ENCODE measurements around the gene UBXN6.
A peak's percentile ranks its signal among the peaks of the same experiment; 100 is the strongest.

UBXN6 gene

DNA sequence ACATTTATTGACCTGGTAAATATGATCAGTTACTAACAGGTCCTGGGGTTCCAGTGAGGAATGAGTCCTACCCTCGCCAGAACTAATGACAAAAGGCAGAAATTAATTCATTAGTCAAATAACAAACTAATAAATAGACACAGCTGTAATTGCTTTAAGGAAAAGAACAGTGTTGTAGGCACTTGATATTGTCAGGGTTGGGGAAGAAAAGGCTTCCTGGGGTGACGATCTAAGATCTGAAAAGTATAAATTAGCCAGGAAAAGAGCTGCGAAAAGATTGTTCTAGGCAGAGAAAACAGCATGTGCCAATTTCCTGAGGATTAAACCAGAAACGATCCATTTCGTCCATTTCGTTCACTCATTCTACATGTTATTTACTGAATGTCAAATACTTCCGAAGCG, 55.8 kb downstream of the UBXN6 start:
- peak overlapping the region in 1 of 2 experiments; percentile 81 for H3K4me3 ChIP-seq (ENCODE audit: insufficient read depth in 1 of 2, low read depth in 1 of 2, low read length in 2 of 2)
- H2BK15ac ChIP-seq (ENCODE audit: low read depth, poor library complexity, severe bottlenecking) = no peak overlapping the region
- peaks cover 12% of the 10 kb centered on the region for H3K79me1 ChIP-seq (replicated peaks; ENCODE audit: low read length, poor library complexity, severe bottlenecking)
- no peak for DNase-seq
- H4K8ac ChIP-seq (ENCODE audit: low read length) = no peak overlapping the region
- no peak overlapping the region for H3K14ac ChIP-seq (ENCODE audit: low read length in 2 of 2)
- H3K36me3 ChIP-seq (ENCODE audit: control insufficient read depth in 1 of 2, insufficient read depth in 2 of 2, low read depth in 1 of 2, low read length in 2 of 2) = peaks cover 18 to 20% of the 10 kb centered on the region in 2 experiments
- H3K4me2 ChIP-seq (ENCODE audit: low read length, poor library complexity, severe bottlenecking) = peak overlapping the region; percentile 9
- H3K9me3 ChIP-seq (ENCODE audit: control insufficient read depth, low read length) = no peaks in the 10 kb centered on the region
- no peak overlapping the region for H2BK12ac ChIP-seq (ENCODE audit: low read length in 2 of 2)
- no peak overlapping the region for H4K91ac ChIP-seq (ENCODE audit: low read length)
- no peak overlapping the region for H2BK120ac ChIP-seq (ENCODE audit: low read depth, low read length)
- H2BK5ac ChIP-seq (ENCODE audit: low read depth, low read length, poor library complexity, severe bottlenecking) = no peak overlapping the region
- no peak overlapping the region for H3K18ac ChIP-seq (ENCODE audit: low read depth in 1 of 2, low read length in 2 of 2)
- H3K9ac ChIP-seq (ENCODE audit: low read length) = peak overlapping the region; percentile 90
- peaks cover 14% of the 10 kb centered on the region for H3K4me1 ChIP-seq (ENCODE audit: control insufficient read depth, insufficient read depth, low read depth, low read length)
- no peak overlapping the region for H3K4ac ChIP-seq (ENCODE audit: low read depth in 1 of 2, low read length in 2 of 2)
- H3K27ac ChIP-seq (ENCODE audit: low read length, poor library complexity, severe bottlenecking) = peak overlapping the region; percentile 25
- no peak overlapping the region for H2AFZ ChIP-seq (ENCODE audit: low read depth, low read length)
- H3K23ac ChIP-seq (ENCODE audit: low read length in 2 of 2) = no peak overlapping the region
- 6% methylated on average over 5 of the region's 8 CpGs for WGBS
- no peaks in the 10 kb centered on the region for H3K27me3 ChIP-seq (ENCODE audit: control insufficient read depth in 1 of 2, insufficient read depth in 1 of 2, low read length in 2 of 2)
- no peak overlapping the region for H2AK5ac ChIP-seq (ENCODE audit: low read length, severe bottlenecking)

DNA sequence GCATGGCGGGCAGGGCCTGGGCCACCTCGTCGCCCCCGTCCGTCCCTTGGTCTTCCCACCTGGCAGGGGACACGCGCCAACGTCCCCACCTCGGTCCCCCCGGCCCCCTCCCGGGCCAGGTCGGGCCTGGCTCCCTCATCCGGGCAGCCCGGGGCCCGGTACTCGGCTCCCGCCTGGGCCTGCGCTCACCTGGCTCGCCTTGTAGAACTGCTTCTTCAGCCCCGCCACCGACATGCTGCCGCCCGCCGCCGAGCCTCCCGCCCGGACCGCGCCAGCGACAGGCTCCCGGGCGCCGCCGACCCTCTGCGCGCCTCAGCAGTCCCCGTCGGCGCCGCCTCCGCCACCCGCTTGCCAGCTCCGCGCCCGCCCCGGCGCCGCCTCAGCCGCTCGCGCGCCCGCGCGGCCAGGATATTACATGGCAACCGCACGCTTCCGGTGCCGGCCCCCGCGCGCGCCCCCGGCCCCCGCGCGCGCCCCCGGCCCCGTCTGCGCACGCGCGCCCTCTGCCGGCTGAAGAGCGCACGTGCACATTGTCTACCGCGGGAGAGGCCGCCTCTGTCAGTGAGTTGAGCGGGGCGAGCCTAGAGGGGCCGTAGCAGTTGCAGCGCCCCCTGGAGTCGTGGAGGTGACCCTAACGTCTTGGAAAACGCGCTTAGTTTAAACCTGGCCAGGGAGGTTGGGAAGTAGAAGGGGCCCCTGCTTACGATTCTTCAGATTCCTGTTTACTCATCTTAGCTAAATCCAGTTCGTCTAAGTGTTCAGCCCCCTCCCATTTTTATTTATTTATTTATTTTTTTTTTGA, 57.3 kb downstream of the UBXN6 start, which contains the start of gene SH3GL1:
Gene SH3GL1, minus strand, starts transcription at position 413 of the 802 bp plus-strand sequence. Its CDS starts 179 bp downstream, at position 234.
- H3K23ac ChIP-seq (ENCODE audit: low read length in 2 of 2) = peak within 1 kb of the TSS in 1 of 2 experiments; percentile 99
- H3K9ac ChIP-seq (ENCODE audit: low read length) = peak within 1 kb of the TSS; percentile 94
- peak within 1 kb of the TSS; percentile 63 for H3K27ac ChIP-seq (ENCODE audit: low read length, poor library complexity, severe bottlenecking)
- no peaks in the 10 kb centered on the region for H3K9me3 ChIP-seq (ENCODE audit: control insufficient read depth, low read length)
- H2BK120ac ChIP-seq (ENCODE audit: low read depth, low read length) = peak within 1 kb of the TSS; percentile 85
- peak within 1 kb of the TSS; percentile 86 for H2BK15ac ChIP-seq (ENCODE audit: low read depth, poor library complexity, severe bottlenecking)
- peak within 1 kb of the TSS; percentile 90 for H4K8ac ChIP-seq (ENCODE audit: low read length)
- peak within 1 kb of the TSS; percentile 17 for H2AK5ac ChIP-seq (ENCODE audit: low read length, severe bottlenecking)
- H3K4me1 ChIP-seq (ENCODE audit: control insufficient read depth, insufficient read depth, low read depth, low read length) = peaks cover 15% of the 10 kb centered on the region
- under 1% methylated on average over 64 of the region's 90 CpGs for WGBS
- H3K4me3 ChIP-seq (ENCODE audit: insufficient read depth in 1 of 2, low read depth in 1 of 2, low read length in 2 of 2) = peak within 1 kb of the TSS; percentile 92 to 97
- peak within 1 kb of the TSS; percentile 97 for H3K18ac ChIP-seq (ENCODE audit: low read depth in 1 of 2, low read length in 2 of 2)
- H3K4ac ChIP-seq (ENCODE audit: low read depth in 1 of 2, low read length in 2 of 2) = peak within 1 kb of the TSS; percentile 92 to 98
- peaks cover 5% of the 10 kb centered on the region for H3K79me1 ChIP-seq (replicated peaks; ENCODE audit: low read length, poor library complexity, severe bottlenecking)
- H2BK5ac ChIP-seq (ENCODE audit: low read depth, low read length, poor library complexity, severe bottlenecking) = no peak within 1 kb of the TSS
- H2BK12ac ChIP-seq (ENCODE audit: low read length in 2 of 2) = peak within 1 kb of the TSS in 1 of 2 experiments; percentile 64
- peak within 1 kb of the TSS; percentile 74 for H2AFZ ChIP-seq (ENCODE audit: low read depth, low read length)
- peak within 1 kb of the TSS; percentile 91 for H4K91ac ChIP-seq (ENCODE audit: low read length)
- no peaks in the 10 kb centered on the region for H3K27me3 ChIP-seq (ENCODE audit: control insufficient read depth in 1 of 2, insufficient read depth in 1 of 2, low read length in 2 of 2)
- H3K36me3 ChIP-seq (ENCODE audit: control insufficient read depth in 1 of 2, insufficient read depth in 2 of 2, low read depth in 1 of 2, low read length in 2 of 2) = peaks cover 23 to 32% of the 10 kb centered on the region in 2 experiments
- DNase-seq = peak; percentile 90
- peak within 1 kb of the TSS in 1 of 2 experiments; percentile 99 for H3K14ac ChIP-seq (ENCODE audit: low read length in 2 of 2)
- peak within 1 kb of the TSS; percentile 84 for H3K4me2 ChIP-seq (ENCODE audit: low read length, poor library complexity, severe bottlenecking)

DNA sequence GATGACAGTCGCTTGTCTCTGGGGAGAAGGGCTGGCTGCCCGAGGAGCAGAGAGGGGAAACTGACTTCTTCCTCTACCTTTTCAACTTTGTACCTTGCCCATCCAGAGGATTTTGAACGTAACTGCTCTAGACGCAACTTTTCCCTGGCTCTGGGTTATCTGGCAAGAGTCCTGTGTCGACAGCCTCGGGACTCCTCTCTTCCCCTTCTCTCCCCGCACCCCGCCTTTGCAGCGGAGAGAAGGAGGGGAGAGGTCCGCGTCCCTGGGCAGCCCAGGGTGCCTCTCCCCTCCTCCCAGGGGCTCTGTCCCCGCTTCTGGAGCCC, 57.8 kb downstream of the UBXN6 start:
- H3K4ac ChIP-seq (ENCODE audit: low read depth in 1 of 2, low read length in 2 of 2) = peak overlapping the region; percentile 92 to 98
- peak overlapping the region; percentile 94 for H3K9ac ChIP-seq (ENCODE audit: low read length)
- peak overlapping the region; percentile 86 for H2BK15ac ChIP-seq (ENCODE audit: low read depth, poor library complexity, severe bottlenecking)
- H2BK5ac ChIP-seq (ENCODE audit: low read depth, low read length, poor library complexity, severe bottlenecking) = no peak overlapping the region
- H3K4me3 ChIP-seq (ENCODE audit: insufficient read depth in 1 of 2, low read depth in 1 of 2, low read length in 2 of 2) = peak overlapping the region; percentile 92 to 97
- H2BK120ac ChIP-seq (ENCODE audit: low read depth, low read length) = peak overlapping the region; percentile 85
- H3K79me1 ChIP-seq (replicated peaks; ENCODE audit: low read length, poor library complexity, severe bottlenecking) = peaks cover 5% of the 10 kb centered on the region
- DNase-seq = peak; percentile 42
- H3K27ac ChIP-seq (ENCODE audit: low read length, poor library complexity, severe bottlenecking) = peak overlapping the region; percentile 63
- peaks cover 16% of the 10 kb centered on the region for H3K4me1 ChIP-seq (ENCODE audit: control insufficient read depth, insufficient read depth, low read depth, low read length)
- peak overlapping the region; percentile 17 for H2AK5ac ChIP-seq (ENCODE audit: low read length, severe bottlenecking)
- peak overlapping the region; percentile 90 for H4K8ac ChIP-seq (ENCODE audit: low read length)
- no peaks in the 10 kb centered on the region for H3K9me3 ChIP-seq (ENCODE audit: control insufficient read depth, low read length)
- no peaks in the 10 kb centered on the region for H3K27me3 ChIP-seq (ENCODE audit: control insufficient read depth in 1 of 2, insufficient read depth in 1 of 2, low read length in 2 of 2)
- H2BK12ac ChIP-seq (ENCODE audit: low read length in 2 of 2) = no peak overlapping the region
- H4K91ac ChIP-seq (ENCODE audit: low read length) = peak overlapping the region; percentile 91
- 0% methylated on average over 9 of the region's 12 CpGs for WGBS
- H3K23ac ChIP-seq (ENCODE audit: low read length in 2 of 2) = peak overlapping the region in 1 of 2 experiments; percentile 99
- H3K4me2 ChIP-seq (ENCODE audit: low read length, poor library complexity, severe bottlenecking) = peak overlapping the region; percentile 84
- H3K36me3 ChIP-seq (ENCODE audit: control insufficient read depth in 1 of 2, insufficient read depth in 2 of 2, low read depth in 1 of 2, low read length in 2 of 2) = peaks cover 27 to 38% of the 10 kb centered on the region in 2 experiments
- H2AFZ ChIP-seq (ENCODE audit: low read depth, low read length) = no peak overlapping the region
- H3K18ac ChIP-seq (ENCODE audit: low read depth in 1 of 2, low read length in 2 of 2) = peak overlapping the region; percentile 97
- H3K14ac ChIP-seq (ENCODE audit: low read length in 2 of 2) = peak overlapping the region in 1 of 2 experiments; percentile 99

DNA sequence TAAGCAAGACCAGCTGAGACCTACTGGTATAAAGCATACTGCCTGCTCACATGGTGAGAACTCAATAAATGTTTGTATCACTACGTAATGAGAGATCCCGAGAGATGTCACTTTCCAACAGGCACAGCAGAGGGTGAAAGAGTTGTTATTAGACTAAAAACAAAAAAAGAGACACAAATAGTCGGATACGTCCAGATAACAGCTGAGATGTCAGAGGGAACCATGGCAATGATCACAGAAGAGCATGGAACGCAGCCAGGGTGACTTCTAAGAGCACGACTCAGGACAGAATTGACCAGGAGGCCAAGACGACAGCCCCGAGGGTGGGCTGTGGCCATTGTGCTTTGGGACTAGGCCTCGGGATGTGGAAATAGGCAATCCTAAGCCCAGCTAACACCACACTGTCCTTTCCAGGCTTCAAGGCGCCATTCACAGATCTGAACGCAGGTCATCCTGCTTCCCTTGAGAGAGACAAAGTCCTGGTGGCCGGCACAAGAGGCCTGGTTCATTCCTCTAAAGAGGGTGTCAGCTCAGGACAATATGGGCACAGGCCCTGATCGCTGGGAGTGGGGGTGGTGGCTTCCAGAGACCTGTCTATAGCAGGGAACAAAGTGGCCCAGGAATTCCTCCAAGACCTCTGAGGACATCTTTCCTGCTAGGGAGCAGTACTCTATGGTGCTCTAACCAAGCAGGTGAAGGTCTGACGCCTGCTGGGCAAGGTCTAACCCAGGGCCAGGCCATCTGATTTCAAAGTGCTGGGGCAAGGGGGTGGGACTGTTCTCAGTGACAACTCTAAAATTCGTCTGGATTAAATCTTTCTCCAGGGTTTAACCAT, 60.4 kb downstream of the UBXN6 start:
- Histone ChIP-seq H3K27ac (ENCODE audit: low read length, poor library complexity, severe bottlenecking) (no peak overlapping the region), H2BK5ac (ENCODE audit: low read depth, low read length, poor library complexity, severe bottlenecking) (no peak overlapping the region), H3K4me2 (ENCODE audit: low read length, poor library complexity, severe bottlenecking) (no peak overlapping the region), H3K4ac (ENCODE audit: low read depth in 1 of 2, low read length in 2 of 2) (no peak overlapping the region), H3K27me3 (ENCODE audit: control insufficient read depth in 1 of 2, insufficient read depth in 1 of 2, low read length in 2 of 2) (no peaks in the 10 kb centered on the region), H3K14ac (ENCODE audit: low read length in 2 of 2) (no peak overlapping the region), H2BK15ac (ENCODE audit: low read depth, poor library complexity, severe bottlenecking) (no peak overlapping the region), H4K8ac (ENCODE audit: low read length) (no peak overlapping the region), H3K23ac (ENCODE audit: low read length in 2 of 2) (peak overlapping the region in 1 of 2 experiments; percentile 50), H2AFZ (ENCODE audit: low read depth, low read length) (no peak overlapping the region), H3K18ac (ENCODE audit: low read depth in 1 of 2, low read length in 2 of 2) (no peak overlapping the region), H3K9ac (ENCODE audit: low read length) (peak overlapping the region; percentile 68), H4K91ac (ENCODE audit: low read length) (no peak overlapping the region), H2BK12ac (ENCODE audit: low read length in 2 of 2) (no peak overlapping the region), H3K79me1 (replicated peaks; ENCODE audit: low read length, poor library complexity, severe bottlenecking) (no peaks in the 10 kb centered on the region), H2AK5ac (ENCODE audit: low read length, severe bottlenecking) (no peak overlapping the region), H3K4me3 (ENCODE audit: insufficient read depth in 1 of 2, low read depth in 1 of 2, low read length in 2 of 2) (peak overlapping the region in 1 of 2 experiments; percentile 62), H3K4me1 (ENCODE audit: control insufficient read depth, insufficient read depth, low read depth, low read length) (peaks cover 17% of the 10 kb centered on the region), H3K9me3 (ENCODE audit: control insufficient read depth, low read length) (no peaks in the 10 kb centered on the region), H2BK120ac (ENCODE audit: low read depth, low read length) (no peak overlapping the region), H3K36me3 (ENCODE audit: control insufficient read depth in 1 of 2, insufficient read depth in 2 of 2, low read depth in 1 of 2, low read length in 2 of 2) (peaks cover 28 to 44% of the 10 kb centered on the region in 2 experiments)
- WGBS = 94% methylated on average over 14 of the region's 15 CpGs
- no peak for DNase-seq

All from mesenchymal stem cell (in vitro differentiated cells and primary cell).